Hepatocyte (in vitro differentiated cells): ENCODE data around the gene PHACTR1.

ENCODE experiments used
- CTCF ChIP-seq: fragments of 200-600 bp; sonication (generic); IDR thresholded peaks from 2 replicates; pipeline ENCODE4 v1.5.1; 2016; ENCODE audit warnings: antibody characterized with exemption, mild to moderate bottlenecking; ENCODE audit not compliant: poor library complexity
- EZH2 ChIP-seq: fragments of 200-600 bp; sonication (generic); IDR thresholded peaks from 2 replicates; pipeline ENCODE4 v1.6.1; 2016; ENCODE audit warnings: antibody characterized with exemption, mild to moderate bottlenecking, borderline replicate concordance

GRCh38 chr6:13089296-13089994 is 372.9 kb downstream of the PHACTR1 start:
- no peak for TF ChIP-seq CTCF
- no peak for TF ChIP-seq EZH2
